Hair follicle dermal papilla cell (primary cell): Measurements from ENCODE around the gene FLNC. TPM values are rescaled to one million over a fixed set of nuclear protein-coding genes. Genes with fewer than 3 reads are reported as not detected.

Experiments
- total RNA-seq: library from RNA; depleted of rRNA; stranded (reverse); fragments of >200 nt; gene quantifications from 2 replicates; pipeline ENCODE4 v1.2.3, GENCODE V29; 2012

Gene FLNC
- total RNA-seq, result 87.9 and 107 TPM in 2 replicates

GRCh38 chr7:128830231-128831177 is at the start of gene FLNC:
TSS of gene FLNC (plus strand) at chr7:128830406. CDS start at chr7:128830638, 232 bp downstream.

GRCh38 chr7:128791121-128791971 is 38.9 kb upstream of the FLNC start, which contains the start of gene CCDC136:
TSS of gene CCDC136 (plus strand) at chr7:128791968. CDS start at chr7:128792412, 444 bp downstream.

GRCh38 chr7:128862571-128863432 is 32.6 kb downstream of the FLNC start, which contains the start of gene ATP6V1F:
TSS of gene ATP6V1F (plus strand) at chr7:128862856. CDS start at chr7:128862905, 49 bp downstream.

Other genes starting within 250 kb of the FLNC start
- 2.1 and 2.4 TPM in 2 replicates for gene GARIN1A, start 158.1 kb upstream of the FLNC start, total RNA-seq
- 859 and 882 TPM in 2 replicates for gene CALU, start 91.0 kb upstream of the FLNC start, total RNA-seq
- gene OPN1SW, start 54.6 kb upstream of the FLNC start, total RNA-seq, result not detected in 2 replicates
- 3.8 and 4.2 TPM in 2 replicates for gene CCDC136, start 38.4 kb upstream of the FLNC start, total RNA-seq
- gene ATP6V1F, start 32.5 kb downstream of the FLNC start, total RNA-seq, result 52.1 and 57.7 TPM in 2 replicates
- 0.32 and 0.49 TPM in 2 replicates for gene KCP, start 80.3 kb downstream of the FLNC start, total RNA-seq
- gene IRF5, start 107.5 kb downstream of the FLNC start, total RNA-seq, result 0.16 TPM in 1 of 2 replicates, not detected in the other
- gene TNPO3, start 224.7 kb downstream of the FLNC start, total RNA-seq, result 66.7 and 86.5 TPM in 2 replicates